ENCODE results near the gene MKNK1.

DNA sequence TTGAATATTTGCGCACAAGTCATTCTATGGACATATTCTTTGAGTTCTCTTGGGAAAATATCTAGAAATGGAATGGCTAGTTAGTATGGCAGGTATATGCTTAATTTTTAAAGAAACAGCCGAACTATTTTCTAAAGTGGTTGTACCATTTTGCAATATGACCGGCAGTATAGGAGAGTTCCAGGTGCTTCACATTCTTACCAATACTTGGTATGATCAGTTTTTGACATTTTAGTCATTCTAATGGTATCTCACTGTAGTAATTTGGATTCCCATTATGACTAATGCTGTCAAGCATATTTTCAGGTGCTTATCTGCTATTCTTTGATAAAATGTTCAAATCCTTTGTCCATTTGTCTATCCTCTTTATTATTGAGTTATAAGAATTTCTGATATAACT is 43.5 kb upstream of the MKNK1 start:
- TF ChIP-seq POLR2AphosphoS5 (IDR thresholded peaks at IDR 0.05; ENCODE audit: borderline replicate concordance, low read depth, low read length) (no peak), EZH2 (IDR thresholded peaks at IDR 0.05) (no peak)
